A375 (cell line): ENCODE measurements around the gene SLC22A4. TPM values are rescaled to one million over a fixed set of nuclear protein-coding genes. Genes with fewer than 3 reads are reported as not detected.

Source experiments
- small RNA-seq: library from RNA; depleted of rRNA; stranded (forward); fragments of <200 nt; gene quantifications from one replicate; pipeline ENCODE3, GENCODE V24; 2014
- total RNA-seq: library from RNA; depleted of rRNA; stranded (reverse); fragments of >200 nt; shearing (Covaris generic); gene quantifications from 2 replicates; pipeline ENCODE4 v1.2.3, GENCODE V29; 2014; rRNA removed

The SLC22A4 gene
- total RNA-seq, result 4.5 and 6.7 TPM in 2 replicates

DNA sequence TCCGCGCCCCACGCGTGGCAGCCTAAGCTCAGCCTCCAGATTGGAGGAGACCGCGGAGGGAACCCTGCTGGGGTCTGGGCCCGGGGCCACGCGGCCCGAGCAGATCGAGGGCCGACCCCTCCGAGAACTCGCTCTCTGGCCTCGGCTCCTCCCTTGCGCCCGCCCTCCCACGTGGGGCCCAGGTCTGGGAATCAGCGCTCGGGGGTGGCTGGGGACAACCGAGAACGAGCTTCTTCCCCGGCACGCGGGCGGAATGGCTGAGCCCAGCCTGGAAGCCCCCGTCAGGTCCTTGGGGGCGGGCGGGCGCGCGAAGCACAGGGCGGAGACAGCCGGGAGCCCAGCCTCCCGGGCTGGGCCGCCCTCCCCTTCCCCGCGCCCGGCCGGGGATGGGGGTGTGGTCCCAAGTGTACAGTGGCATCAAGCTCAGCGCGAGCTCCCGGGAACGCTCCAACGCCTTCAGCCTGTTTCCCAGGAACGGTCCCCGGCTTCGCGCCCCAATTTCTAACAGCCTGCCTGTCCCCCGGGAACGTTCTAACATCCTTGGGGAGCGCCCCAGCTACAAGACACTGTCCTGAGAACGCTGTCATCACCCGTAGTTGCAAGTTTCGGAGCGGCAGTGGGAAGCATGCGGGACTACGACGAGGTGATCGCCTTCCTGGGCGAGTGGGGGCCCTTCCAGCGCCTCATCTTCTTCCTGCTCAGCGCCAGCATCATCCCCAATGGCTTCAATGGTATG, at the start of gene SLC22A4:
Gene SLC22A4, plus strand, starts transcription at position 403 of the 736 bp plus-strand sequence. Its CDS starts 223 bp downstream, at position 626.

DNA sequence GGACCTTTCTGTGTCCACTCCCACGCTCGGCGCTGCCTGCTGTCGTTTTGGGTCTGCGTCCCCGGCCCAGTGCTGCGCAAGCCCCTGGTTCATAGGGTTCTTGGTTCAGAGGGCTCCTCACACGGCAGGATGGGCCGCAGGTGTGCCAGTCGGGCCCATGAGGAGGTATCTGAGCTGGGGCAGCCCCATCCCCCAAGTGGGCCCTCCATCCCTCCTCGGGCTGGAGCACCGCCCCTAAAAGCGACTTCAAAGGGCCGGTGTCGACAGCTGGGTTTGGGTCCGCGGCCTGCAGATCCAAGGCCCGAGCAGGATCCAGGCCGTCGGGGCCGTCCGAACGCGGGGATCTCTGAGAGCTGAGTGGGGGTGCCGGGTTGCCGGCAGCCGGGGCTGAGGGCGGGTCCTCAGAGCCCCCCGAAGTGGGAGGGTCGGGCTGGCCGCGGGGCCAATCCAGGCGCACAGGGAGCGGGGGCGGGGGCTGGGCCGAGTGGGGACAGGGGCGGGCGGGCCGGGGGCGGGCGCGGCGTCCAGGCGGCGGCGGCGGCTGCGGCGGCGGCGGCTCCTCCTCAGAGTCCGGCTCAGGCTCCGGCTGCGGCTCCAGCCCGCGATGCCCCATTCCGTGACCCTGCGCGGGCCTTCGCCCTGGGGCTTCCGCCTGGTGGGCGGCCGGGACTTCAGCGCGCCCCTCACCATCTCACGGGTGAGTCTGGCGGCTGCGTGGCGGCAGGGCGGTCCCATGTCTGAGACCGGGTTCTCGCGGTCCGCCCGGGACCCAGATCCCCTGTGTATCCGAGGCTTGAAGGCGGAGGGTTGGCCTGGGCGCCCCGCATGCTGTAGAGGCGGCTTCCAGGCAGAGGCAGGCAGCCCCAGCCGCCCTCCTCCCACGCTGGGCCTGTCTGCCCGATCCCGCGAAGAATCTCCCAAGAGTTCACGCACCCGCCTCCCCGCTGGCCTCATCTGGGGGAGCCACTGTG, 36.8 kb upstream of the SLC22A4 start, which contains the start of gene PDLIM4:
Gene PDLIM4, plus strand, starts transcription at position 566 of the 971 bp plus-strand sequence. Its CDS starts 39 bp downstream, at position 605.

DNA sequence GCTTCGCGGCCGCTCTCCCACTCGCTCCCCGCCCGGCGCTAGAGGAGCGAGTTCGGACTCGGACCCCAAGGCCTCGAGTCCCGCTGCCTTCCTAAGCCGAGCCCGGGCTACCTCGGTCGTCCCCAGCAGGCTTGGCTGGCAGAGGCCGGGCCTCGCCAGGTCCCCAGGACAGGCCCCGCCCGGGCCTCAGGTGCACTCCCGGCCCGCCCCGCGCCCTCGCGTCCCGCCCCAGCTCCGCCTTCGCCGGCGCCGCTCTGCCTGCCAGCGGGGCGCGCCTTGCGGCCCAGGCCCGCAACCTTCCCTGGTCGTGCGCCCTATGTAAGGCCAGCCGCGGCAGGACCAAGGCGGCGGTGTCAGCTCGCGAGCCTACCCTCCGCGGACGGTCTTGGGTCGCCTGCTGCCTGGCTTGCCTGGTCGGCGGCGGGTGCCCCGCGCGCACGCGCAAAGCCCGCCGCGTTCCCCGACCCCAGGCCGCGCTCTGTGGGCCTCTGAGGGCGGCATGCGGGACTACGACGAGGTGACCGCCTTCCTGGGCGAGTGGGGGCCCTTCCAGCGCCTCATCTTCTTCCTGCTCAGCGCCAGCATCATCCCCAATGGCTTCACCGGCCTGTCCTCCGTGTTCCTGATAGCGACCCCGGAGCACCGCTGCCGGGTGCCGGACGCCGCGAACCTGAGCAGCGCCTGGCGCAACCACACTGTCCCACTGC, 75.4 kb downstream of the SLC22A4 start, which contains the start of gene SLC22A5:
Gene SLC22A5, plus strand, starts transcription at position 237 of the 707 bp plus-strand sequence. Its CDS starts 263 bp downstream, at position 500.

Small RNAs within 50 kb of the gene (small RNA-seq; reads per million reads assigned to genes)
- not detected for gene MIR3936

Other genes with a start within 250 kb of the SLC22A4 start
- gene IL3, start 233.7 kb upstream of the SLC22A4 start, total RNA-seq, result not detected in 2 replicates
- gene CSF2, start 220.6 kb upstream of the SLC22A4 start, total RNA-seq, result 4.1 and 9.3 TPM in 2 replicates
- gene P4HA2, start 66.5 kb upstream of the SLC22A4 start, total RNA-seq, result 30.6 and 32.3 TPM in 2 replicates
- gene PDLIM4, start 36.7 kb upstream of the SLC22A4 start, total RNA-seq, result 78.5 and 84.1 TPM in 2 replicates
- 6.0 and 8.6 TPM in 2 replicates for gene SLC22A5, start 75.3 kb downstream of the SLC22A4 start, total RNA-seq
- 23.5 and 30.7 TPM in 2 replicates for gene IRF1, start 196.4 kb downstream of the SLC22A4 start, total RNA-seq
- gene IL5, start 249.1 kb downstream of the SLC22A4 start, total RNA-seq, result not detected in 2 replicates